Left lobe of liver (tissue), 2 donors: ENCODE measurements around the gene DPYD. TPM values are rescaled to one million over a fixed set of nuclear protein-coding genes. Genes with fewer than 3 reads are reported as not detected.

Experiments
- ATAC-seq: fragments of 200-7000 bp; cut with Tn5 transposase; one replicate; pipeline ENCODE4 v1.9.1; 2020; ENCODE audit warnings: mild to moderate bottlenecking, moderate library complexity
- DNase-seq: peaks from one replicate; pipeline ENCODE4 v3.0.0-alpha.2; 2020; ENCODE audit warnings: low spot score
- total RNA-seq: library from RNA; stranded (reverse); gene quantifications from one replicate; pipeline ENCODE4 v1.2.1, GENCODE V29; 2021
- donor health status: DM: no; HTN: no; CAD: no; lungs with moderate emphysema.
- donor health status: DM: no; HTN: yes; CAD: no.

The DPYD gene
- total RNA-seq, 1 donor from 2014 or later, result 43.3 TPM

DNA sequence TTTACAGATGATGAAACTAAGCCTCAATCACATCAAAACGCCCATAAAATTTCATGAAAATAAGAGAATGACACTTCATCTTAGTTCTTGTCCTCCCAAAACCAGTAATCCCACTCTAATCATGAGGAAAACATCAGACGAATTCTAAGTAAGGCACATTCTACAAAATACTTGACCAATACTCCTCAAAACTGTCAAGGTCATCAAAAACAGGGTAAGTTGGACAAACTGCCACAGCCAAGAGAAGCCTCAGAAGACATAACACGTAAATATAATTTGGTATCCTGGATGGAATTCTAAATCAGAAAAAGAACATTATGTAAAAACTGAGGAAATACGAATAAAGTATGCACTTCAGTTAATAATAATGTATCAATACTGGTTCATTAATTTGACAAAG lies 128.2 kb downstream of the DPYD start:
- ATAC-seq, result no peak
- DNase-seq, result no peak

DNA sequence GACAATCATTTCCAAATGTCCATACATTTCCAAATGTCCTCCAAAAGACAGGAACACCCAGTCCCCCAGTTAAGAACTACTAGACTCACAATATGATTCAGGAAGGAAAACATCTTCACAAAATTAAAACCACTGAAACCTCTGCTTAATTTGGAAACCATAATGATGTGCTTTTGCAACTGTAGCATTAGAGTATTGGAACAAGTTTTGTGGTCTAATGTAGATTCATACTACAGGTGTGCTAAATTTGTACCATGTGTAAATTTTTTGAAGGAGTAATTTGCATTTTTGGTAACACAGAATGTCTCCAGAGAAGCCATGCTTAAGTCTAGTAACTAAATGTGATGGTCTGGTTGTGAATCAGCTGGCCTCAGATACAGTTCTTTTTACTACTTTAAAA lies 129.6 kb downstream of the DPYD start:
- DNase-seq (no peak), ATAC-seq (no peak)

DNA sequence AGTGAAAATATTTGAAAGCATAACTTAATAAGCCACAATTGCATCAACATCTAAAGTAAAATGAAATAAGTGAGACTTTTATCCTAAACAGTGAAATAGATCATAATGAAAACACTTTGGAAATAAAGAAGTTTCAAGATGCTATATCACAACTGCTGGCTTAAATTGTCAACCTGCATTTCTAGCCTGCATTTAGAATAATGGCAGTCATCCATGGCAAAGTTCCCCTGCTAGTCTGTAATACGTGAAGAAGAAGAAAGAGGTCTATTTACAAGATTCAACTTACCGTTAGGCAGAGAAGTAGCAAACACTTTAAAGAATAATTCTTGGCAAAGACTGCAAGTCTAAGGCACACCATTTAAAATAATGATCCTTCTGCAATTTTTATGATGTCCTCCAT lies 133.6 kb downstream of the DPYD start:
- DNase-seq (no peak), ATAC-seq (no peak)

DNA sequence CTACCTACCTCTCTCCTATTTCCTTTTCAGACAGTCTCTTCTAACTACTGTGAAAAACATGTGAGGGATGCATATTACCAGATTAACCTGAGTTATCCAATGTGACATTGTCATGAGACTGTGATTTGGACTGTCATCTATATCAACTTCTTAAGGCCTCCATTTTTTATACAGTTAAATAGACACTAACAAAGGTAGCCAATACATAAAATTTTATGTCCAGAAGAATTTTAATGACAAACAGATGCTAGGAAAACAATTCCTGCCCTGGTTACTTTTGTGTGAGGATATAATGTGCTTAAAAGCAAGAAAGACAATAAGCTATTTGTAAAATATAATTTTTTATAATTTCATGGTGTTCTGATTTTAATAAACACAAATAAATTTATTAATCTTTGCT lies 136.2 kb downstream of the DPYD start:
- ATAC-seq (no peak), DNase-seq (no peak)

DNA sequence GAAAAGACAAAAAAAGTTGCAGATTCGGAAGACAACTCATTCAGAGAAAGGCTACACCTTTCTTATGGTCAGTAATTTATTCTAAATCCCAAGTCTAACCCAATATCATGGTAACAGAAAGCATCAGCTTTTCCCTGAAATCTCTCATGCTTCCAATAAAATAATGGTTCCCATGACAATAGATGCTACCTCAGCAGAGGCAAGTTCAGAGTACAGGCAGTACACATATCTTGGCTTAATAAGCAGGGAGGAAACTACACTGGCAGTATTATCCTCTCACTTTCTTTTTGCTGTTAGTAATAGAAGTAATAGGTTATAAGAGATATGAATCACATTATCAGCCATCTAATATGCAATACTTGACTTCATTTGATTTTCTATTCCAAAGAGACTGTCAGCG lies 137.1 kb downstream of the DPYD start:
- DNase-seq (no peak), ATAC-seq (no peak)

DNA sequence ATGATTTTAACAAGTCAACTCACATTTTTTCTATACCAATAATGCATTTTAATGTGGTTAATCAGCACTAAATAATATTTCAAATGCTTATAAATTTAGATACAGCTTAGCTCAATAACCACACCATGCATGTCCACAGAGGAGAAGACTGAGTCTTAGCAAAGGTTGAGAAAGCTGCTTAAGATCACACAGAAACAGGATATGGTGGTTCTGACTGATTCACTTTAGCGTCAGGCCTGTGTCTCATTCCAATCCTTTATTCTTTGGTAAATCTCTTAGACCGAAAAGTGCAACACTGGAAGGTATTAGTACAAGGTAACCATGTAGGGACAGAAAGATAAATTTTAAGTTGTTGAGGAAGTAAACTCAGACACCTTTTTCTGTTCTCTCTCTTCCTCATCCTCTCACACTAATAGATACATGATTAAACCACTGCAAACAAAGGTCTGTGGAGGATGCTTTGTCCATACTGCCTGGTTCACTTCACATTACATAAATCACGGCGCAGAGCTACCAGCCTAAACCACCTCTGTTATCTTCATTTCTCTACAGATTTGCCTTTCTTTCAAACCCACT lies 139.0 kb downstream of the DPYD start:
- ATAC-seq (no peak), DNase-seq (no peak)

DNA sequence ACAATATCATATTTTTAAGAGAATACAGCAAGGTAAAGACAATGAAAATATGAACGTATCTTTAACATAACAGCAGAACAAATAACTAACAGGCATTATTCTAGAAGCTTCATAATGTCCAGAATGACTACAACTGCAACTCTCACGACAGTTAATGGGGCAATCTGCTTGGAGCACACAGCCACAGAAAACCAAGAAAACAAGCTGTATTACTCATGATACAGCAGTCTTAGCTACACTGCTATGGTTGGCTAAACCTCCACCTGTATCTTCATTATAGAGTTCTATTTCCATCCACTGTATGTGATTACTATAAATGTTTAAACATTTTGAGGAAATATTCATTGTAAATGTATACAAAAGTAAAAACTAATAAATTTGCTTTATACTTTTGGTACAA lies 139.9 kb downstream of the DPYD start:
- DNase-seq (no peak), ATAC-seq (no peak)

DNA sequence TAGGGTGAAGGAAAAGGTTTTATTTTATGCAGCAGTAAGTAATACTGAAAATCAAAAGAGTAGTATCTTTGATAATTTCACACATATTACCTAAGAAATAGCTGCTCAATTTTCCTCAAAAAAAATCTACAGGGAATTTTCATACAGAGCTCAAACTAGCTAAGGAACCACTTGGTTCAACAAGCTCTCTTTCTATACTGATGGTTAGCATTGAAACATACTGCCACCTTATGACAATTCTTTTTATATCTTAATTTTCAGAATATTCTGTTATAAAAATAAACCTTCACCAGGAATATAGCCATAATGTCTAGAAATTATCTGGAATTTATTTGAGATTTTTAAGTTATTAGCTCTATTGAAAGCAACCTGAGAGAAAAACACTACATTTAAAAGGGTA lies 142.1 kb downstream of the DPYD start:
- DNase-seq (no peak), ATAC-seq (no peak)

DNA sequence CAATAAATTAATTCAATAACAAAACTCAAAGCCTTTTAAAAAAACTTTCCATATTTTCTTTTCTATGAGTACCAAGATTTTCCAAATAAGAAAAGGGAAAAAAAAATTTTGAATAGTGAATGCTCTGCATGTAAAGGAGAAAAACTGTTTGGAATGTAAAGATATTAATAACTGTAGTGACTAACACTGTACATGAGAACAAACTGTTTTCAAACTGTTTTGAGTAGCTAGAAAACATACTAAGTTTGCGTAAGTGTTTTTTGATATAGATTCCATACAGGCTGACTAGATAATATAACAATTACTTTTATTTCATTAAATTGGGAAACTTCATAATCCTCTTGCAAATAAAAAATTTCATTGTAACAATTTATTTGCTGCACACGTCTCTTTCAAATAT lies 150.5 kb downstream of the DPYD start:
- no peak for ATAC-seq

DNA sequence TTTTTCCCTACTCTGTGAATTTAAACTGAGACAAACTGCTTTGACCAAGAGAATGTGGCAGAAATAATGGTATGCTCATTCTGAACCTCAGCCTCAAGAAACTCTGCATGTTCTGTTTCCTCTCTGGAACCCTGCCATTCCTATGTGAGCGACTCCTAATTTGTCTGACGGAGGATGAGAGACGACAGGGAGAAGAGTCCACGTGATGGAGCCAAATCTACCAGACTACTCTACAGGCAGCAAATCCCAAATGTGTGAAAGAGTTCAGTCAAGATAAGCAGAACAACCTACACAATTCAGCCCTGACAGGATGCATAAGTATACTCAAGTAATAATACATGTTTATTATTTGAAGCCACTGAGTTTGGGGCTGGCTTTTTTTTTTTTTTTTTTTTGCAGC lies 153.5 kb downstream of the DPYD start:
- DNase-seq (no peak), ATAC-seq (no peak)

More for the DNA sequence above, 150.5 kb downstream of the DPYD start:
- DNase-seq, result no peak

DNA sequence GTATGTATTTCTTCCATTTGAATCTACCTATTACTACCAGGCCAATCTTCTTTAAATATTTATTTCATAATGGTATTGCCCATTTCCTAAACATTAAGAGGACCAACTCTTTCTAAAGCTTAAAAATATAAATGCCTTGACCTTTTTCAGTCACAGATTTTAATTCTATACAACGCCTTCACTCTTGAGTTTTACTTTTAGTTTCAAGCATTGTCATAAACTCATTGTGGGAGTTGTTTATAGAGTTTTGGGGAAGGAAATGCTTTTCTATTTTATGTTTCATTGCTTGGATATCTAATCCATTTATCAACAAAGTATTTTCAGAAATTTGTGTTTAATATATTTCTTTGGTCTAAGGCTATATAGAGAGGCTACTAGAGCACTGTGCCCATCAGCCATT lies 155.8 kb downstream of the DPYD start:
- no peak for DNase-seq

DNA sequence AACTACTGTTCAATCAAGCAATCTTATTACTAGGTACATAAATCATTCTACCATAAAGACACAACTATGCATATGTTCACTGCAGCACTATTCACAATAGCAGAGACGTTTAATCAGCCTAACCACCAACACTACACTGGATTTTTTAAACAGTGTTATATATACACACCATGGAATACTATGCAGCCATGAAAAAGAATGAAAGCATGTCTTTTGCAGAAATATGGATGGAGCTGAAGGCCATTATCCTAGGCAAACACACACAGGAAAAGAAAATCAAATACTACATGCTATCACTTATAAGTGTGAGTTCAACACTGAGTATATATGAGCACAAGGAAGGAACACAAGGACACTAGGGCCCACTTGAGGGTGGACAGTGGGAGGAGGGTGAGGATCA lies 159.2 kb downstream of the DPYD start:
- DNase-seq (no peak), ATAC-seq (no peak)

More for the DNA sequence above, 155.8 kb downstream of the DPYD start:
- ATAC-seq, result no peak

DNA sequence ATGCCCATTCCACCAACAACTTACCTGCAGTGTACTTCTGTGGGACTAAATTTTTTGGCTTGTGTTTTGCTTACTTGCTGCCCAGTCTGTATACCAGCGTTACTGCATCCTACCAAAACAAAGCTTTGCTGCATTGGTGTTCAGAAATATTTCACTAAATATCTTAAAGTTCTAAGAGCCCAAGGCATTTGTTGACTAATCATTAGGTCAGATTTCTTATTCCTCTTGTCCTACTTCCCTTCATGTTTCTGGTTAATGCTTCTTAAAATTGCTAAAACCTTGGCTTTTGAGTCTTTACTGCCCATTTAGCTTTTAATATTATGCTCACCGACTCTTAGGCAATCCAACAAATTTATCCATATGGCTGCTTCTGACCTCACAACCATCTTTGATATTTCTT lies 161.8 kb downstream of the DPYD start:
- DNase-seq (no peak), ATAC-seq (no peak)

DNA sequence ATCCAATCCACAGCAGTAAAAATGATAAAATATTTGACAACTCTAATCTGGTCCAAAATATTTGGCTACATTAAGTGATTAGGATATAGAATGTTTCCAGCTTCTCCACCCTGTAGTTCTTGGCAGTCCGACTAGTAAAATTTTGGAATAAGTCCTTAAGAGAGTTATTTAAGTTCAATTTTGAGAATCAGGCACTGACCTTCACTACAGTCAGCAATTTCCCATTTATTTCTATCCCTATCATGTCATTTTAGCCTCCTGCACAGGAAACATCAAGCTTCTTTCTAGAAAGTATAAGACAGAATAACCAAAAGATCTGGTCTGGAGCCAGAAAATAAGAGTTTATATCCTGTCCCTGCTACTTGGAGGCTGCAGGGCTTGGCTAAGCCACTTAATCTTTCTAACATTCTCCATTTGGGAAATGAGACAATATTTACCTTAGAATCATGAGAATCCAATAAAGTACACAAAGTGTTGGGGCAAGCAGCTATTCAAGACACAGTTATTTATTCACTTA lies 162.2 kb downstream of the DPYD start:
- ATAC-seq (peak; percentile 67), DNase-seq (no peak)

DNA sequence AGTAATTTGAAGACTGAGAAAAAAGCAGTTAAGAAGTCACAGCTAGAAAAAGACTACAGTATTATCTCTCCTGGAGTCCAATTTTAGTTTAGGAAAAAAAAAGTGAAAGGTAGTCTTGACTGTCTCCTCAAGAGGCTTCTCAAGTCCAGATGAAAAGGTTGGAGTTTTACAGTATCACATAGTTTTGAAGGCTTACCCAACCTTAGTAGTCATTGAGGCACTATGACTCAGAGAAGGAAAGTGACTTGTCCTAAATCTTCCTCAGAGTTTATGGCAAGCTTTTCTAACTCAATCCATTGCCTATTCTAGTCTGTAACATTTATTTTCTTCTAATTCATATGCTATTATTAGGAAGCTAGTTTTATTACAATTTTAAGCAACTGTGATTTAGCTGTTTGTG lies 174.9 kb downstream of the DPYD start:
- no peak for ATAC-seq

DNA sequence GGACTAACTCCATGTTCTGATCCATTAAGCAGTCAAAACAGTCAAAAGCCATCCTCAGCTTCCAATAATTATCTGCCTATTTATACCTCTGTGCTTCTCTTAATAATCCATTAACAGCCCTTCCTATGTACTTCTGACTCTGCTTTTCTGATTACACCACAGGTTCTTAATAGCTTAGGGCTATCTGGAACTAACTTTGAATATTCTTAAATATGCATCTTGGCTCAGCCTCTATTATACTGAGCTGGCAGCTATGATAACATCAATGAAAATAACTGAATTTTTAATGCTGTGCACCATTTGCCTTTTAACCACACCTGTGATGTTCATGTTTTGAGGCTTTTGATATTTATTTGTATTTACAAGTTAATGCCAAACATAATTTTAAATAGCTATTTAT lies 175.9 kb downstream of the DPYD start:
- DNase-seq (no peak), ATAC-seq (no peak)

More for the DNA sequence above, 174.9 kb downstream of the DPYD start:
- DNase-seq, result no peak

DNA sequence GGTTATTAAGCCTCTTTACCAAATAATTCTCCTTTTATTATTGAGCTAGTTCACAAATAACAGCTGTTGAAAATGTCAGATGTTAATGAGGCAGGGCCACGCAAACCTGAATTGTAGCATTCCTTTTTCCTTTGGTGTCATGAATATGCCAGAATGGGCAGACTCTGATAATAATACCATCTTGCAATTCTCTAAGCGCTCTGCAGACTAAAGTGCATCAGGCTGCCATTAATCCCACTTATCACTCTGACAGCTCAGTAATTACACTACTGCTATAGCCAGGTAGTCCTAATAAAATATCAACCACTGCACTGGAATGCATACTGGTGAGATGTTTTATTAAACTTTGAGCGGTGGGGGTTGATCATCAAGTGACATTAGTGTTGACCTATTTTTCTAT lies 177.7 kb downstream of the DPYD start:
- ATAC-seq (no peak), DNase-seq (no peak)

DNA sequence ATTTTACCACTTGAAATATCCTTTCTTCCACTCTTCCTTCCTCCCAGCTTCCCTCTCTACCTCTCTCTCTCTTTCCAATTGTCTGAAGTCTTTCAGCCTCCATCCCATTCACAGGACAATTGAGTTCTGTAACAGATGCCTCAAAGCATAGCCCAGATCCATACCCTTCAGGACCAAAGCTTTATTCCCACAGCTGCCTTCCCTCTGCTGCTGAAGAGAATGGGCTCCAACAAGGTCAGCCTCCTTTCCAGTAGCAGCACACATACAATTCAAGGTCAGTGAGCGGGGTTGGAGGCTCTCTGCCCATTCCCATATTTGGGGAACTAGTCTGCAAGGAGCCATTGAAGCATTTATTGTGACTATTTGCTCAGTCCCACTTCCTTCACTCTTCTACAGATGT lies 179.9 kb downstream of the DPYD start:
- ATAC-seq (no peak), DNase-seq (no peak)

DNA sequence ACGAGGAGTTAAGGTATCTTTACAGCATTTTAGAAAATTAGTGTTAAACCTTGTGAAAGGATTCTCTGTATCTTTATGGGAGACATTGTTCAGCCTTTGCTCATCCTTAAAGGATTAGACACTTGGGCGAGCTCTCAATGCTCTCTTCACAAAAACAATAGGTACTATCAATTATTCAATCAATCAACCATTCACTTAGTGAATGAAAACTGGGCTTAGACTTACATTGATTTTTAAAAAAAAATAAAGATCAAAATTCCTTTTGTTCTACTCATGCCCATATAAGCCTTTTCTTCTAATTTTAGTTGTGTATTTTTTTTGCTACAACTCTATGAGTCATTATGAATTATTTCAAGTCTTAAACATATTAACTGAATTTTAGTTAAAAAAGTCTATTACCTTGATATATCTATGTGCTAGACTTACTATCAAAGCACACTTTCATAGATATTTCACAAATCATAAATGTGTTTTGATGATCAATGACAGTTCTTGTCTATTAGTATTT lies 181.2 kb downstream of the DPYD start:
- ATAC-seq (no peak), DNase-seq (no peak)

DNA sequence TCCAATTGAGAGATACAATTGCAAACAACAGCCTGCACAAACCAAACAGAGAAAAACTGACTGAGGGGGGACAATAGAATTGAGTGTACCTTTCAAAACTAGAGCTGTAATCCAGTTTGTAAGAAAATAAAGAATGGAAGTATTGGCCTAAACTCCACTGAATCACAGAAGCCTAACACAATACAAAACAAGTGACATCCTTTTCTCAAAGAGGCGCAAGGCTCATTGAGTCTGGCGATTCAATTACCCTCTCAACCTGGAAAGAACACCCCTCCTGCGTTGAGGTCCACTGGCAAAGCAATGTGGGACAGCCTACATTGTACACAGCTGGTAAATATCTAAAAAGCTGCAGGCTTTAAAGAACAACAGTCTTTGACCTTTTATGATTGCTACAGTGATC lies 182.6 kb downstream of the DPYD start:
- ATAC-seq (no peak), DNase-seq (no peak)

DNA sequence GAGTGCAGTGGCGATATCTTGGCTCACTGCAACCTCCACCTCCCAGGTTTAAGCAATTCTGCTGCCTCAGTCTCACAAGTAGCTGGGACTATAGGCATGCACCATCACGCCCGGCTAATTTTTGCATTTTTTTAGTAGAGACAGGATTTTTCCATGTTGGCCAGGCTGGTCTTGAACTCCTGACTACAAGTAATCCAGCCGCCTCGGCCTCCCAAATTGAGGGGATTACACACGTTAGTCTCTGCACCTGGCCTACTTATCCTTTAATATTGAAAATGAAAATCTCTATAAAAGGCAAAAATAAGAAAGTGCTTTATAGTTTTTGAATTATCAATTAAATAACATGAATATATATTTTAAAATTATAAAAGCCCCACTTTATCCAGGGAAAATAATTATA lies 190.6 kb downstream of the DPYD start:
- DNase-seq (no peak), ATAC-seq (no peak)

DNA sequence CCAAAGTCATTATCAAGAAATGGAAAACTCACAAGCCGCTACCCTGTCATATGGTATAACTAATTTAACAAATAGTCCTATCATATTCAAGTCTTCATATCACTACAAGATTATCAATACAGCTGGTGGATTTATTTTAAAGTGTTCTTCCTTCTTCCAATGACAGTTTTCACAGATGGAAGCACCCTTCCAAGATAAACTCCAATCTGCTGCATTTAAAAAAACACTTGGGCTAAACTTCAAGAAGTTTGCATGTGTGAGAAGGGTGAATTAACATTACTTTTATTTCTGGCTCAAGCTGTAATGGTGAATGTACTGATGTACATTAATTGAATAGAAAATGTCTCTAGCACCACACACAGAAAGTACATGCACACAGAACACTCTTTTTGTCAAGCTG lies 192.4 kb downstream of the DPYD start:
- DNase-seq (no peak), ATAC-seq (no peak)

DNA sequence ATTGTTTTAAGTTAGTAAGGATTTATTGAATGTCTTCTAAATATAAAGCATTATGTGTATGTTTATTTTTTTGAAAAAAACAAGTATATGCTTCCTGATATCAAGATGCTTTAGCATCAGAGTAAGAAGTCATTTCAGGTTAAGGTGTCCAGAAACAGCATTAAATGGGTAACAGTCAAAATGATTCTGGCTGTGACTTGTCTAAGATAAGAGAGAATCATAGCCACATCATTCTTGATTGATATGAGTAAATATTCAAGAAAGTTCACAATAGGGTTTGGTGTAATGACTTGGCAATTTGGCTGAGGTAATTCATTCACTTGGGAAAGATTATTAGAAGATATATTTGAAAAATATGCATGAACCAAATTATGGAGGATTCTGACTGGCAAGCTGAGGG lies 193.8 kb downstream of the DPYD start:
- DNase-seq, result no peak
- no peak for ATAC-seq
